ENCODE results near the gene ELP4. TPM values are rescaled to one million over a fixed set of nuclear protein-coding genes. Genes with fewer than 3 reads are reported as not detected.

ELP4 gene
- total and polyA plus RNA-seq, 2 experiments from 2014 or later: 28.2 to 38.3 TPM

- ATAC-seq (no peak), DNase-seq (ENCODE audit: low spot score) (no peak)
- Histone ChIP-seq H3K4me2 (no peak overlapping the region), H3F3A (replicated peaks; ENCODE audit: low read depth) (no peaks in the 10 kb centered on the region), H3K4me3 (no peak overlapping the region), H3K27ac (ENCODE audit: low read depth) (no peak overlapping the region), H3K36me3 (ENCODE audit: insufficient read depth) (no peaks in the 10 kb centered on the region), H3K79me2 (replicated peaks; ENCODE audit: insufficient read depth) (no peaks in the 10 kb centered on the region), H3K9me2 (ENCODE audit: insufficient read depth) (no peaks in the 10 kb centered on the region), H3K27me3 (ENCODE audit: insufficient read depth) (no peaks in the 10 kb centered on the region), H4K20me1 (replicated peaks; ENCODE audit: insufficient read depth) (no peaks in the 10 kb centered on the region), H3K4me1 (ENCODE audit: insufficient read depth) (no peaks in the 10 kb centered on the region; the same call in 1 of the 2 replicates), H2AFZ (no peak overlapping the region)
- no peaks in the 10 kb centered on the region for H3K36me3 Mint-ChIP-seq (ENCODE audit: low read depth)
- H3K27ac Mint-ChIP-seq: no peak overlapping the region
- no peak overlapping the region for H3K4me3 Mint-ChIP-seq
- peaks cover 6% of the 10 kb centered on the region for H3K4me1 Mint-ChIP-seq
- H3K9me3 Mint-ChIP-seq: no peaks in the 10 kb centered on the region
- H3K27me3 Mint-ChIP-seq (ENCODE audit: insufficient read depth, low read depth, poor library complexity): no peaks in the 10 kb centered on the region
- TF ChIP-seq JUNB (IDR thresholded peaks at IDR 0.05; ENCODE audit: unreplicated experiment): no peak
- TF ChIP-seq ZNF114 (CRISPR knock-in tag; IDR thresholded peaks at IDR 0.05): no peak
- no peak for TF ChIP-seq ZNF331 (CRISPR knock-in tag; IDR thresholded peaks at IDR 0.05; ENCODE audit: low read depth)
- no peak for TF ChIP-seq POLR2AphosphoS5 (IDR thresholded peaks at IDR 0.05; ENCODE audit: low read depth)
- TF ChIP-seq NANOG (IDR thresholded peaks at IDR 0.05; ENCODE audit: borderline replicate concordance): no peak
- TF ChIP-seq ZNF462 (CRISPR knock-in tag; IDR thresholded peaks at IDR 0.05): no peak
- TF ChIP-seq CREB1 (CRISPR knock-in tag; IDR thresholded peaks at IDR 0.05; ENCODE audit: low read depth): no peak
- TF ChIP-seq CTCF (conservative IDR thresholded peaks at IDR 0.05; ENCODE audit: low read depth in 2 of 2): no peak
Observed at GRCh38 chr11:31687256-31687655, 177.7 kb downstream of the ELP4 start.
